OCI-LY1 (cell line): ENCODE results near the gene CLTB.
"Not testable (repeated sequence)": the region's sequence is repeated elsewhere in the genome, so short reads cannot be mapped to it uniquely, and the experiment has no call there.

Source experiments
- EZH2 ChIP-seq: fragments of 200-600 bp; sonication (generic), shearing (Covaris generic); IDR thresholded peaks from 2 replicates; pipeline ENCODE4 v1.8.0; 2017; ENCODE audit warnings: borderline replicate concordance, mixed run types, mild to moderate bottlenecking, antibody characterized with exemption, low read length, moderate library complexity, mixed read lengths
- TF ChIP-seq, protein P1 (sequence below): fragments of 200-600 bp; sonication (generic), shearing (Covaris generic); IDR thresholded peaks from 2 replicates; pipeline ENCODE4 v1.5.1; 2017; ENCODE audit warnings: mild to moderate bottlenecking, antibody characterized with exemption, low read length, moderate library complexity, mixed read lengths

DNA sequence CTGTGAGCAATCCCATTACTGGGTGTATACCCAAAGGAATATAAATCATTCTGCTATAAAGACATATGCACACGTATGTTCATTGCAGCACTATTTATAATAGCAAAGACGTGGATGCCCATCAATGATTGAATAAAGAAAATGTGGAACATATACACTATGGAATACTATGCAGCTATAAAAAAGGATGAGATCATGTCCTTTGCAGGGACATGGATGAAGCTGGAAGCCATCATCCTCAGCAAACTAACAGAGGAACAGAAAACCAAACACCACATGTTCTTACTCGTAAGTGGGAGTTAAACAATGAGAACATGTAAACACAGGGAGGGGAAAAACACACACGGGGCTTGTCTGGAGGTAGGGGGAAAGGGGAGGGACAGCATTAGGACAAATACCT, 26.6 kb upstream of the CLTB start:
- TF ChIP-seq, protein P1, sequence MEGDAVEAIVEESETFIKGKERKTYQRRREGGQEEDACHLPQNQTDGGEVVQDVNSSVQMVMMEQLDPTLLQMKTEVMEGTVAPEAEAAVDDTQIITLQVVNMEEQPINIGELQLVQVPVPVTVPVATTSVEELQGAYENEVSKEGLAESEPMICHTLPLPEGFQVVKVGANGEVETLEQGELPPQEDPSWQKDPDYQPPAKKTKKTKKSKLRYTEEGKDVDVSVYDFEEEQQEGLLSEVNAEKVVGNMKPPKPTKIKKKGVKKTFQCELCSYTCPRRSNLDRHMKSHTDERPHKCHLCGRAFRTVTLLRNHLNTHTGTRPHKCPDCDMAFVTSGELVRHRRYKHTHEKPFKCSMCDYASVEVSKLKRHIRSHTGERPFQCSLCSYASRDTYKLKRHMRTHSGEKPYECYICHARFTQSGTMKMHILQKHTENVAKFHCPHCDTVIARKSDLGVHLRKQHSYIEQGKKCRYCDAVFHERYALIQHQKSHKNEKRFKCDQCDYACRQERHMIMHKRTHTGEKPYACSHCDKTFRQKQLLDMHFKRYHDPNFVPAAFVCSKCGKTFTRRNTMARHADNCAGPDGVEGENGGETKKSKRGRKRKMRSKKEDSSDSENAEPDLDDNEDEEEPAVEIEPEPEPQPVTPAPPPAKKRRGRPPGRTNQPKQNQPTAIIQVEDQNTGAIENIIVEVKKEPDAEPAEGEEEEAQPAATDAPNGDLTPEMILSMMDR, result not testable (repeated sequence)
- not testable (repeated sequence) for TF ChIP-seq EZH2
